ENCODE results near the gene SLC23A3. TPM values are rescaled to one million over a fixed set of nuclear protein-coding genes. Genes with fewer than 3 reads are reported as not detected.

The SLC23A3 gene
- total RNA-seq, 2 donors from 2014 or later, result 0.47 to 0.50 TPM

GRCh38 chr2:219124381-219125110 is 45.3 kb downstream of the SLC23A3 start:
- no peak for DNase-seq
- ATAC-seq, result peak; percentile 36 to 50
- intact Hi-C loops (cut with DNase I), result loop anchor here in 1 of 2 donors (5.0 kb wide), 1 partner anchor 67 kb away; no protein-coding TSS in a partner anchor

DNA sequence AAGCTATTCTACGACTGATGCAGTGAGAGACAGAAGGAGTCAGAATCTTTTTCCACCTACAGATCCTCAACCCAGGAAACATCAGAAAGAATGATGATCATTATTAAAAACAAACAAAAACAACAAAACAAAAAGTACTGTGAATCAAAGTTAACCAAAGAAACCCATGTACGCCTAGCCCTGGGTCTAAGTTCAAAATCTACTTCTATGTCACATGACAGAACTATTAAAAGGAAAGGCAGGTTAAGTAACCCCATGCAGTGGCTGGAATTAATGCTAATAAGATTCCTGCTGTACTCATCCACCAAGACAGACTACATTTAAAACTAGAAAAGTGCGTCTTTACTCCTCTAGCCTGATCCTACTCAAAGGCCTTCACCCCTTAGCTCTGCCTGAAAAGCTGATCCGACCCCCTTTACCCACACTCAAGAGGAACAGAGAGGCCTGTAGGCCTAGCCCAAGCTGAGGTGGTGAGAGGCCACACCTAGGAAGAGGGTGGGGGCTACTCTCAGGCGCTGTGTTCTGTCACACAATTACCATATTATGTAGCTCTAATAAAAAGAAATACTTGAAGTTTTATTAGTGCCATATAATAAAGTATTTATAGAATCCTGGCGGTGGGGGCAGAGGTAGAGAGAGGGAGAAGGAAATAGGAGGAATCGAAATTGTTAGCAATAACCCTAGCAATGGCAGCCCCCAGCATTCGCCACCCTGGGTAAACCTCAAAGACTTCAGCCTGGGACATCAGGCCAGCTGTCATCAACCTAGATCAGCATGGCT is 46.3 kb downstream of the SLC23A3 start:
- ATAC-seq, result no peak
- intact Hi-C loops (cut with DNase I), result loop anchor here in 1 of 2 donors (5.0 kb wide), 1 partner anchor 66 kb away; no protein-coding TSS in a partner anchor

GRCh38 chr2:219122202-219122980 is 47.4 kb downstream of the SLC23A3 start:
- DNase-seq (no peak), ATAC-seq (no peak)
- intact Hi-C loops (cut with DNase I), result loop anchor here in 1 of 2 donors (5.0 kb wide), 1 partner anchor 65 kb away; no protein-coding TSS in a partner anchor

More for the DNA sequence above, 46.3 kb downstream of the SLC23A3 start:
- DNase-seq, result no peak

DNA sequence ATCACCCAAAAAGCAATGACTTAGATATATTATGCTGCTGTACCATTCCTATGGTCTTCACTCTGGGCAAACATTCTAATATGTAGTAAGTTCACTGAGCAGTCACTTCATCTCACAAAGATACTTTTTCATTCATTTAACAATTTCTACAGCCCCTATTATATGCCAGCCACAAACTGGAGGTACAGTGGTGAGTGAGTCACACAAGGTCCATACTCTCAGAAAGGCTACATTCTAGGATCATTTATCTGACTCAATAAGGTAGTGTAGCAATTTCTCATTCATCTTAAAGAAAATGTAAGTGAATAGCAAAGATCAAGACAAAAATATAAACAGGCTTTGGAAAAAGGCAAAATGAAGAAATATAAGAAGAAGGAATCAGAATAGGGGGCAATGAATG is 49.7 kb downstream of the SLC23A3 start:
- DNase-seq (no peak), ATAC-seq (no peak)
- intact Hi-C loops (cut with DNase I), result loop anchor here in 1 of 2 donors (5.0 kb wide), 1 partner anchor 63 kb away; no protein-coding TSS in a partner anchor

DNA sequence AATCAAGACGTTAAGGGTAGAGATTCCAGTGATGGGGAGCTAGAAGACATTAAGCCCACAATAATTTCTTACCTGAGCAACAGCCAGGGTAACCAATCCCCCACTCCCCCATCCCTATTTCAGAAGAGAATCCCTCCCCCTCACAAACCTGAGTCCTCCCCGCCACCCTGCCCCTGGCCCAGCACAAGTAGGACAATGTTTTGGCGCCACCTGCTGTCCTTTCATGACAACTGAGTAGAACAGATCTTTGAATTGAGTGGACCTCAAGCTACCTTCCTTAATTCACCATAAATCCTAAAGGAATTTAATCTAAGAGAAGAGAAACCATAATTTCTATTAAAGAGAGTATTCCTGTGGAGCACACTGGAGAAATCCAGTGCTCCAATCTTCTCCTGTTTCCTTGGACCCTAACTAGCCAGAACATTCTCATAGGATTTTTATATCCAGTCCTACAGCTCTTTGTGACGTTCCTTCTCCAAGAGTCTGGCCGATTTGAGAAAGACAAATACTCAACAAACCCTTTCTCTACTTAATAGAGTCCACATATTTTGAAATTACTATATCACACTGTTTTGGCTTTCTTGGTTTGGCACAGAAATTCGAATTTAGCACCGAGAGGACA is 50.3 kb downstream of the SLC23A3 start:
- peak; percentile 47 to 71 for ATAC-seq
- DNase-seq, result peak; percentile 71
- intact Hi-C loops (cut with DNase I), result loop anchor here (1.0 to 5.0 kb wide), 4 partner anchors 47 to 90 kb away; no protein-coding TSS in a partner anchor

DNA sequence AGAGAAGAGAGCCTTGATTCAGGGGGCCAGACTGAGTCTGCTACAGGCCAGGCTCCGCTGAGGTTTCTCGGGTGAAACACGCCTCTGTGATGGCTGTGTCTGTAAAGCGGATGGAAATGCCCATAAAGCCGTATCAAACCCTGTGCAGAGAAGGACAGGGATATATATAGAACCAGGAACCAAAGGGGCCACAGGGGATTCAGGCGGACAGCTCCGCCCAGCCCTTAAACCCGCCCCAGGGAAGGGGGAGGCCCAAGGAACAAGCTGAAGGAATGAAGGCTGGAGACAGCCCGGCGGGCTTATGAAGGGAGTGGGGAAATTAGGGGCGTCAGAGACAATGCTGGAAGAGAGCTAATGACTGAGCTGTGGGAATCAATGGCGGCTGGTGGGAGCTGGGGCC is 51.3 kb downstream of the SLC23A3 start:
- ATAC-seq, result peak in 1 of 2 donors; percentile 72
- intact Hi-C loops (cut with DNase I), result loop anchor here (5.0 kb wide), 1 partner anchor 46 kb away; no protein-coding TSS in a partner anchor
- no peak for DNase-seq

DNA sequence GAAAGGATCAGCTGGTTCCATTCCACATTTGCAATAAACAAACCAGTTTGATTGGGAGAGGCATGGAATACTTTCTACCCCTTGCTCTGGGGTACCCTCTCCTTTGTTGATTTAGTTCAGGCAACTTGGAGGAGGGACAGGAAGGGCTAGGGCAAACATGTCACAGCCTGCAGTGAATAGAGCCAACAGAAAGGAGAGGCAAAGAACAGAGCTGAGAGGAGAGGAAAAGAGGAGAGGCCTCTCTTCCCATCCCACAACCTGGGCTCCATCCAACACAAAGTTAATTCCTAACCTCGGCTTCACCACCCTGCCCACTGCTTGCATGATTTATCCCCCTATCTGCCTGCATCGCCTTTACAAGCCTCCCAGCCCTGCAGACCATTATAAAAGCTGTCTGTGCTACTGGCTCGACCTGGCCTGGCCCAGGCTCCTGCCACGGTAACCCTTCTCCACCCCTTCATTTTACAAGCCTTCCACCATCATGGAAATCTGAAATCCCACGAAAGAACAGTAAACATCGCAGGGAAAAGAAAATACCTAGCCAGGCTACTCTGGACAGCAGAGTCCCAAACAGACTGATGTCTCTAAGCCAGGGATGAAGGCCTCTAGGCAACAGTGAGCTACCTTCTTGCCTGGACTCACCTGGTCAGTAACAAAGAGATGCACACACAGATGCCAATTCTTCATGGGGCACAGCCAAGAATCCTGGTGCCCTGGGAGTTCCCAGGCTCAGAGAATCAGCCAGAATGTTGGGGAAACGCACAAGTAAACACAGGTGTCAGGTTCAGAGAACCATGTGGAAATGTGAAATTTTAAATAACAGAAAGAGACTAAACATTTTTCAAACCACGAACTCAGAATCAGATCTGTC is 52.8 kb downstream of the SLC23A3 start:
- ATAC-seq (no peak), DNase-seq (no peak)
- intact Hi-C loops (cut with DNase I), result loop anchor here (5.0 kb wide), 1 partner anchor 45 kb away; no protein-coding TSS in a partner anchor

- DNase-seq (no peak), ATAC-seq (no peak)
- intact Hi-C loops (cut with DNase I), result no loop called here
Measured at GRCh38 chr2:219112651-219113338, 57.0 kb downstream of the SLC23A3 start.

DNA sequence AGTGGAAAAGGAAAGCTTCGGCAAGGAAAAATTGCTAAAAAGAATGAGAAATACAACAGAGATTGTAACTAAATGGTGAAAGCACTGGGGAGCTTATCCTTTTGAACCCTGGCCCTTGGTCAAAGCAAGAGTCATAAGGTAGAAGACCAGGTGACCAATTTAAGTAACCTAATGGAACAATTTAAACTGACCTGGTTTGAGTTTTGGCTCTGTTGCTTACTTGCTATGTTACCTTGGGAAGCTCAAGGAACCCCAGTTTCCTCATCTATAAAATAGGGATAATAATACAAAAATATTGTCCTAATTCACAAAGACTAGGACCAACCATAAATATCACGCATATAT is 57.8 kb downstream of the SLC23A3 start:
- DNase-seq (no peak), ATAC-seq (no peak)
- intact Hi-C loops (cut with DNase I), result no loop called here

Other genes with a start within 250 kb of the SLC23A3 start
- not detected for gene CDK5R2, start 210.4 kb downstream of the SLC23A3 start, total RNA-seq
- gene FEV, start 184.8 kb downstream of the SLC23A3 start, total RNA-seq, result not detected
- not detected for gene CRYBA2, start 176.6 kb downstream of the SLC23A3 start, total RNA-seq
- not detected for gene CFAP65, start 128.5 kb downstream of the SLC23A3 start, total RNA-seq
- gene IHH, start 109.1 kb downstream of the SLC23A3 start, total RNA-seq, result not detected
- gene NHEJ1, start 9.2 kb downstream of the SLC23A3 start, total RNA-seq, result 1 to 10 TPM; 4.7 to 6.9 TPM
- gene CNPPD1, start 6.9 kb upstream of the SLC23A3 start, total RNA-seq, result 10 to 100 TPM; 46.9 to 56.9 TPM
- gene RETREG2, start 8.2 kb upstream of the SLC23A3 start, total RNA-seq, result 10 to 100 TPM; 43.4 to 46.0 TPM
- 10 to 100 TPM; 21.2 to 26.5 TPM for gene ZFAND2B, start 36.8 kb upstream of the SLC23A3 start, total RNA-seq
- gene ABCB6, start 48.9 kb upstream of the SLC23A3 start, total RNA-seq, result 10 to 100 TPM; 14.2 to 23.0 TPM
- 10 to 100 TPM; 69.0 to 74.4 TPM for gene ATG9A, start 59.6 kb upstream of the SLC23A3 start, total RNA-seq
- 10 to 100 TPM; 16.0 to 20.3 TPM for gene ANKZF1, start 59.8 kb upstream of the SLC23A3 start, total RNA-seq
- gene GLB1L, start 75.4 kb upstream of the SLC23A3 start, total RNA-seq, result 1 to 10 TPM; 4.7 to 4.9 TPM
- 10 to 100 TPM; 15.6 to 17.4 TPM for gene STK16, start 75.5 kb upstream of the SLC23A3 start, total RNA-seq
- gene TUBA4B, start 83.2 kb upstream of the SLC23A3 start, total RNA-seq, result not detected
- 10 to 100 TPM; 42.1 to 72.9 TPM for gene TUBA4A, start 83.9 kb upstream of the SLC23A3 start, total RNA-seq
- 10 to 100 TPM; 43.7 to 63.6 TPM for gene DNAJB2, start 109.3 kb upstream of the SLC23A3 start, total RNA-seq
- not detected for gene PTPRN, start 139.4 kb upstream of the SLC23A3 start, total RNA-seq
- not detected for gene RESP18, start 162.7 kb upstream of the SLC23A3 start, total RNA-seq
- gene DNPEP, start 217.9 kb upstream of the SLC23A3 start, total RNA-seq, result 10 to 100 TPM; 52.6 to 70.5 TPM
- 1,000 to 10,000 TPM; 5,895 to 7,519 TPM for gene DES, start 248.3 kb upstream of the SLC23A3 start, total RNA-seq